Prostate gland (tissue), 2 donors: Measurements from ENCODE around the gene CCDC127.

Source experiments
- POLR2AphosphoS5 ChIP-seq: sonication (generic); formaldehyde crosslinking; IDR thresholded peaks from one replicate; pipeline ENCODE4 v1.6.1; 2017; ENCODE audit warnings: antibody characterized with exemption
- TF ChIP-seq, protein P1 (sequence below), 4 experiments: fragments of 200-600 bp in 2 of 4; fragments of 450-650 bp in 2 of 4; sonication (generic) in 2 of 4; IDR thresholded peaks; 1 replicate in 3 of 4; 2 replicates in 1 of 4; pipeline ENCODE4 v1.5.1; 2016 to 2019; ENCODE audit warnings: antibody characterized with exemption in 4 of 4, mild to moderate bottlenecking in 2 of 4, moderate library complexity in 2 of 4

DNA sequence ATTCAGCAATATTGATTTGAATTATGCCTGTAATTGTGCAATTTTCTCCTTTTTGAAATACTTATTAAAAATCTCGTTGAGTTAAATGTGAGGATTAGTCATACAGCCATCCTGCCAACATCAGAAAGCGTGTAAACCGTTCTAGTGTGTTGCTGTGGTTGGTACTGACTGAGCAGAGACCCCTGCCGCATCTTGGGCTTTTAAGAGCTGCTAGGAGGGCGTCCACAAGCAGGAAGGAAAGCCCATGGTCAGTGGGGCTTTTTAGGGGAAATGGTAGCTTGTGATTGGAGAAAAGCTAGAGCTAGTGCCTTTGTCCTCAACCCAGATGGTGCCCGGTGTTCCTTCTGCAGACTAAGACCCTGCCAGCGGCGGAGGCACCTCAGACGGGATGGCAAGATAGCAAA, 1.5 kb upstream of the CCDC127 start:
- TF ChIP-seq POLR2AphosphoS5: no peak
- TF ChIP-seq, protein P1, sequence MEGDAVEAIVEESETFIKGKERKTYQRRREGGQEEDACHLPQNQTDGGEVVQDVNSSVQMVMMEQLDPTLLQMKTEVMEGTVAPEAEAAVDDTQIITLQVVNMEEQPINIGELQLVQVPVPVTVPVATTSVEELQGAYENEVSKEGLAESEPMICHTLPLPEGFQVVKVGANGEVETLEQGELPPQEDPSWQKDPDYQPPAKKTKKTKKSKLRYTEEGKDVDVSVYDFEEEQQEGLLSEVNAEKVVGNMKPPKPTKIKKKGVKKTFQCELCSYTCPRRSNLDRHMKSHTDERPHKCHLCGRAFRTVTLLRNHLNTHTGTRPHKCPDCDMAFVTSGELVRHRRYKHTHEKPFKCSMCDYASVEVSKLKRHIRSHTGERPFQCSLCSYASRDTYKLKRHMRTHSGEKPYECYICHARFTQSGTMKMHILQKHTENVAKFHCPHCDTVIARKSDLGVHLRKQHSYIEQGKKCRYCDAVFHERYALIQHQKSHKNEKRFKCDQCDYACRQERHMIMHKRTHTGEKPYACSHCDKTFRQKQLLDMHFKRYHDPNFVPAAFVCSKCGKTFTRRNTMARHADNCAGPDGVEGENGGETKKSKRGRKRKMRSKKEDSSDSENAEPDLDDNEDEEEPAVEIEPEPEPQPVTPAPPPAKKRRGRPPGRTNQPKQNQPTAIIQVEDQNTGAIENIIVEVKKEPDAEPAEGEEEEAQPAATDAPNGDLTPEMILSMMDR (IDR thresholded peaks at IDR 0.05): no peak
